Measurements from ENCODE around the gene UBL4B.

UBL4B gene

DNA sequence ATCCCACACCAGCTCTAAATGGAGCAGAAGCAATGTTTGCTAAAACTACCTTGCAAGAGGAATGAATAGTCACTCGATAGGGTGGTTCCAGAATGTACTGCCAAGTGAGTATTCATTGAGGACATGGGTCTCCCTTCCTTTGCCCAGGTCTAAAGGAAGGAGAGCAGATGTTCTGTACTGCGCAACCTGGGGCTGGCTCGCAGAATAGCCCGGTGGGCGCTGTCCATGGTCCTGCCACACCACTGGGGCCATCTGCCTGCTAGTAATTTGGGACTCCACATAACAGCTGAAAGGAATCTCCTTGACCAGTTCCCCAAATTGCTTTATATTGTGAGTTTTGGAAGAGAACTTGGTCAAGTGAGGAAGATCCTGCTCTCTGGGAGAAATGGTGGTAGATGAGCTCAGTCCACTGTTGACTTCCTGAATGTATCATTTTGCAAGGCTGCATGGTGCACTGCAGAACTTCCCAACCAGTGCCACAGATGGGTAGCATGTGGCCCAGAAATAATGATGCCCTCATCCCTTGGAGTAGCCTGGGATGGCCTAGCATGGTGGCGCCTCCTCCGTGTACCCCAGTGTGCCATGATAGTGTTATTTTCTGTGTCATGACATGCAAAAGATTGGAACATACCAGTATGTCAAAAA is 43.8 kb downstream of the UBL4B start:
- DNase-seq (ENCODE audit: low read depth) = peak; percentile 42

- DNase-seq (ENCODE audit: low read depth) = no peak
These were observed 46.0 kb downstream of the UBL4B start for GRCh38 chr1:110158261-110158660.

- no peak for DNase-seq (ENCODE audit: low read depth)
These were observed 46.9 kb downstream of the UBL4B start for GRCh38 chr1:110159168-110159567.

DNA sequence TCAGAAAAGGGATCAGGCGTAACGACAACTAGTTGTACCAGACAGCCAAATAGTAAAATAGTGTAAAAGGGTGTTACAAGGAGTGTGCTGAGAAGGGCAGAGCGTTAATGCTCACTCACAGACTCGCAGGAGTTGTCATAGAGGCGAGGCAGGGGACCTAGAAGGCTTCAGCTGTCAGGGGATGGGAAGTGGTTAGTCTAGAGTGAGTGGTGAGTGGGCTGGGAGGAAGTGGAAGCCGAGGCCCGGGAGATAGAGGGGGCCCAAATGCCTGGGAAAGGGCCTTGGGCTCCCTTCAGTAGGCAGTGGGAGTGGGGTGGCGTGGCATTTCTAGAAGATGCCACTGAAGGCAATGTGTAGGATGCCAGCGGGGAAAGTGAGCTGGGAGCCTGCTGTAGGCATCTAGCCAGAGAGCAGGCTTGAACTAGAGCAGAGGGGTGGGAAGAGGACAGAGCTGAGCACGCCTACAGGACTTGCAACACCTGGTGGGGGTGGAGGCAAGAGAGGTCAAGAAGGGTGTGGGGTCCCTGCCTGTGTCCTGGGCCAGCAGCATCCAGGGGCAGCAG is 48.4 kb downstream of the UBL4B start:
- no peak for DNase-seq (ENCODE audit: low read depth)

- DNase-seq (ENCODE audit: low read depth) = no peak
These were observed 48.9 kb downstream of the UBL4B start for GRCh38 chr1:110161165-110161564.

DNA sequence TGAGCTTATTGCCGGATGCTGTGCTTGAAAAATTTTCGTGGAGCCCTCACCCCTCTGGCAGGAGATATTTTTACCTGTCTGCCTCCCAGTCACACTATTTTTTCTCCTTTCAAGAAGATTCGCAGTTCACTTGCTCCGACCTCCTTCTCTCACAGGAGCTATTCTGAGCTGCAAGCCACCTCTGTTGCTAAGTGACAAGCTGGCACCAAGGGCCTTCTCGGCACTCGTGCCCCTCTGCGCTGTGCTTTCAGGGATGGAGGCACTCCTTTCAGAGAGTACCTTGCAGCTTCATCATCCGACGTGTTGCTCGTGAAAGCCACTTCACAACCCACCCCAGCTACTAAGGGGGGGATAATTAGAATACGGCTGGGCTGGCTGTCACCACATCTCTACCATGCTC is 49.6 kb downstream of the UBL4B start:
- DNase-seq (ENCODE audit: low read depth) = no peak
